H9 (cell line): ENCODE data around the gene HUNK. TPM values are rescaled to one million over a fixed set of nuclear protein-coding genes. Genes with fewer than 3 reads are reported as not detected.

Experiments used
- DNase-seq: peaks from one replicate; pipeline ENCODE4 v3.0.0-alpha.2; 2017
- H2AFZ ChIP-seq: one replicate; pipeline ENCODE4 v1.6.1; 2013; ENCODE audit warnings: mild to moderate bottlenecking, low read length, control low read depth, moderate library complexity
- H2AK5ac ChIP-seq: 2 replicates; pipeline ENCODE4 v1.6.1; 2013; ENCODE audit warnings: low read length, control low read depth, mixed read lengths; ENCODE audit not compliant: insufficient read length
- H2BK120ac ChIP-seq: one replicate; pipeline ENCODE4 v1.6.1; 2013; ENCODE audit warnings: low read depth, mild to moderate bottlenecking, low read length, control low read depth, inconsistent platforms; ENCODE audit not compliant: poor library complexity, severe bottlenecking
- H2BK12ac ChIP-seq: 2 replicates; pipeline ENCODE4 v1.6.1; 2013; ENCODE audit warnings: low read length, control low read depth, mixed read lengths, low read depth; ENCODE audit not compliant: insufficient read length
- H2BK15ac ChIP-seq: 2 replicates; pipeline ENCODE4 v1.6.1; 2013; ENCODE audit warnings: low read depth, low read length, control low read depth
- H2BK20ac ChIP-seq: one replicate; pipeline ENCODE4 v1.6.1; 2013; ENCODE audit warnings: low read depth, mild to moderate bottlenecking, low read length, control low read depth, inconsistent platforms; ENCODE audit not compliant: poor library complexity, severe bottlenecking
- H2BK5ac ChIP-seq: 2 replicates; pipeline ENCODE4 v1.6.1; 2013; ENCODE audit warnings: low read length, control low read depth, mixed read lengths; ENCODE audit not compliant: insufficient read length
- H3K14ac ChIP-seq: 2 replicates; pipeline ENCODE4 v1.6.1; 2013; ENCODE audit warnings: low read length, control low read depth; ENCODE audit not compliant: insufficient read depth
- H3K18ac ChIP-seq: 2 replicates; pipeline ENCODE4 v1.6.1; 2013; ENCODE audit warnings: low read depth, mild to moderate bottlenecking, mixed read lengths, low read length, control low read depth; ENCODE audit not compliant: insufficient read length
- H3K23ac ChIP-seq: 2 replicates; pipeline ENCODE4 v1.6.1; 2013; ENCODE audit warnings: low read length, control low read depth, mixed read lengths, low read depth; ENCODE audit not compliant: insufficient read length
- H3K23me2 ChIP-seq: 2 replicates; pipeline ENCODE4 v1.6.1; 2013; ENCODE audit warnings: low read depth, mild to moderate bottlenecking, mixed read lengths, low read length, control low read depth; ENCODE audit not compliant: insufficient read length, poor library complexity, severe bottlenecking
- H3K27ac ChIP-seq: 2 replicates; pipeline ENCODE4 v1.5.1; 2013; ENCODE audit warnings: low read length, control low read depth, mixed read lengths, low read depth; ENCODE audit not compliant: insufficient read length
- H3K27me3 ChIP-seq: 2 replicates; pipeline ENCODE4 v1.6.1; 2013; ENCODE audit warnings: low read length, control low read depth, inconsistent platforms; ENCODE audit not compliant: insufficient read depth
- H3K4ac ChIP-seq: 2 replicates; pipeline ENCODE4 v1.6.1; 2013; ENCODE audit warnings: low read depth, mild to moderate bottlenecking, control low read depth, inconsistent platforms, low read length, moderate library complexity
- H3K4me1 ChIP-seq: 2 replicates; pipeline ENCODE4 v1.6.1; 2013; ENCODE audit warnings: low read length, control low read depth, inconsistent platforms; ENCODE audit not compliant: insufficient read depth
- H3K4me2 ChIP-seq: 2 replicates; pipeline ENCODE4 v1.6.1; 2013; ENCODE audit warnings: low read length, control low read depth, mixed read lengths; ENCODE audit not compliant: insufficient read length, insufficient read depth
- H3K56ac ChIP-seq: 2 replicates; pipeline ENCODE4 v1.6.1; 2013; ENCODE audit warnings: low read depth, mild to moderate bottlenecking, mixed read lengths, low read length, control low read depth; ENCODE audit not compliant: insufficient read length
- H3K79me1 ChIP-seq: 2 replicates; pipeline ENCODE4 v1.6.1; 2013; ENCODE audit warnings: low read depth, mild to moderate bottlenecking, moderate library complexity, low read length, control low read depth, inconsistent platforms; ENCODE audit not compliant: insufficient read depth, poor library complexity, severe bottlenecking
- H3K79me2 ChIP-seq: 2 replicates; pipeline ENCODE4 v1.6.1; 2013; ENCODE audit warnings: low read length, control low read depth, inconsistent platforms; ENCODE audit not compliant: insufficient read depth
- H3K9ac ChIP-seq: 2 replicates; pipeline ENCODE4 v1.6.1; 2013; ENCODE audit warnings: low read length, control low read depth, mixed read lengths; ENCODE audit not compliant: insufficient read length; ENCODE audit errors: extremely low read depth
- H3K9me3 ChIP-seq: one replicate; pipeline ENCODE4 v1.6.1; 2013; ENCODE audit warnings: low read depth, low read length, inconsistent platforms; ENCODE audit not compliant: control insufficient read depth
- H3T11ph ChIP-seq: one replicate; pipeline ENCODE4 v1.6.1; 2013; ENCODE audit warnings: mild to moderate bottlenecking, low read length, control low read depth, inconsistent platforms
- H4K20me1 ChIP-seq: one replicate; pipeline ENCODE4 v1.6.1; 2013; ENCODE audit not compliant: control insufficient read depth, insufficient read length, insufficient read depth
- H4K5ac ChIP-seq: 2 replicates; pipeline ENCODE4 v1.6.1; 2013; ENCODE audit warnings: low read depth, mild to moderate bottlenecking, mixed read lengths, low read length, control low read depth; ENCODE audit not compliant: insufficient read length
- H4K8ac ChIP-seq: replicated peaks from 2 replicates; pipeline ENCODE4 v1.6.1; 2013; ENCODE audit warnings: low read length, control low read depth, mixed read lengths, low read depth; ENCODE audit not compliant: insufficient read length
- H4K91ac ChIP-seq: 2 replicates; pipeline ENCODE4 v1.6.1; 2013; ENCODE audit warnings: low read depth, mild to moderate bottlenecking, moderate library complexity, mixed read lengths, low read length, control low read depth; ENCODE audit not compliant: insufficient read length
- H3K27ac Mint-ChIP-seq, 3 experiments: 2 replicates in 2 of 3; 3 replicates in 1 of 3; pipeline ENCODE4 v1.8.0; 2020 to 2021; ENCODE audit warnings: mixed read lengths in 3 of 3, mild to moderate bottlenecking in 1 of 3, moderate library complexity in 1 of 3
- H3K27me3 Mint-ChIP-seq: 2 replicates; pipeline ENCODE4 v1.8.0; 2021; ENCODE audit warnings: low read depth, mild to moderate bottlenecking, moderate library complexity, mixed read lengths
- H3K36me3 Mint-ChIP-seq, 3 experiments: 2 replicates in 2 of 3; 3 replicates in 1 of 3; pipeline ENCODE4 v1.8.0; 2020 to 2021; ENCODE audit warnings: low read depth in 3 of 3, mixed read lengths in 3 of 3; ENCODE audit not compliant: insufficient read depth in 1 of 3
- H3K4me1 Mint-ChIP-seq, 2 experiments: 2 replicates each; pipeline ENCODE4 v1.8.0; 2020; ENCODE audit warnings: mixed read lengths in 2 of 2
- H3K4me3 Mint-ChIP-seq, 2 experiments: 2 replicates in 1 of 2; 3 replicates in 1 of 2; pipeline ENCODE4 v1.8.0; 2020 to 2021; ENCODE audit warnings: mild to moderate bottlenecking in 2 of 2, mixed read lengths in 2 of 2, moderate library complexity in 1 of 2
- H3K9me3 Mint-ChIP-seq, 2 experiments: 2 replicates in 1 of 2; 3 replicates in 1 of 2; pipeline ENCODE4 v1.8.0; 2020; ENCODE audit warnings: mild to moderate bottlenecking in 2 of 2, mixed read lengths in 2 of 2, moderate library complexity in 1 of 2
- WGBS: extraction: QIAGEN DNeasy Blood & Tissue Kit; methylation state at CpG from one replicate; pipeline ENCODE4 v1.1.7; 2013; ENCODE audit warnings: missing lambda C conversion rate, low lambda C conversion rate, mixed read lengths; ENCODE audit not compliant: insufficient read length; ENCODE audit errors: extremely low coverage; 5-methylcytosine and 5-hydroxymethylcytosine counted together
- total RNA-seq: library from RNA; stranded (reverse); gene quantifications from 2 replicates; pipeline ENCODE4 v1.2.1, GENCODE V29; 2021
- TF ChIP-seq, protein P1 (sequence below): fragments of 200-600 bp; sonication (generic); conservative IDR thresholded peaks from 3 replicates; pipeline ENCODE4 v1.8.0; 2021; ENCODE audit warnings: antibody characterized with exemption, mild to moderate bottlenecking

HUNK gene
- total RNA-seq, 1 experiment from 2014 or later: 5.8 TPM

DNA sequence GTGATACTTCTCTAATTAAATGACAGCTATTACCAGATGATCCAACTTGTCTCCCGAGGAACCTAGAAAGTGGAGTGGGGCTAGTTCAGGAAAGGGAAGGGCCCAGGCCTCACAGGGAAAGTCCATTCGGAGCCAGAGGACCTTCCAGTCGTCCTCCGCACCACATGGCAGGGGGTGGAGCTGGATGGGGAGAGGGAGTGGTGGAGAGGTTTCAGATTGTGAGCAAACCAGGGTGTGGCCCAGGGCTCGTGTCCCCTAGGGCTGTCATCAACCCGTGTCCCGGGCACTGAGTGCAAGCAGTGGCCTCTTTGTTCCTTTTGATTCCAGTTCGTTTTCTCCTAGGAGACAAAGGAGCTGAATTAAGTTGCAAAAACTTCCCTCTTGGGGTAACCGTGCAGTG is 114.9 kb downstream of the HUNK start:
- H3K36me3 Mint-ChIP-seq: peaks cover 0 to 7% (median 2%) of the 10 kb centered on the region in 3 experiments; a peak in 2 of 7 replicates
- Histone ChIP-seq H2BK5ac (no peak overlapping the region), H2BK20ac (no peak overlapping the region), H3K27ac (no peak overlapping the region), H4K91ac (no peak overlapping the region), H3K9me3 (no peaks in the 10 kb centered on the region), H3K14ac (no peak overlapping the region), H2AK5ac (no peak overlapping the region), H3K4me2 (no peak overlapping the region), H4K8ac (no peak overlapping the region), H3K56ac (no peak overlapping the region), H2BK15ac (no peak overlapping the region), H3K79me2 (no peaks in the 10 kb centered on the region), H3K23ac (no peak overlapping the region), H4K20me1 (no peaks in the 10 kb centered on the region), H3K9ac (no peak overlapping the region), H3K79me1 (no peaks in the 10 kb centered on the region), H3K18ac (no peak overlapping the region), H3K4ac (no peak overlapping the region), H2AFZ (no peak overlapping the region), H4K5ac (no peak overlapping the region), H3T11ph (no peak overlapping the region), H2BK120ac (no peak overlapping the region), H2BK12ac (no peak overlapping the region), H3K4me1 (no peaks in the 10 kb centered on the region), H3K23me2 (no peaks in the 10 kb centered on the region), H3K27me3 (no peaks in the 10 kb centered on the region)
- no peak for DNase-seq
- H3K27me3 Mint-ChIP-seq: no peaks in the 10 kb centered on the region
- no peak overlapping the region for H3K4me3 Mint-ChIP-seq
- TF ChIP-seq, protein P1, sequence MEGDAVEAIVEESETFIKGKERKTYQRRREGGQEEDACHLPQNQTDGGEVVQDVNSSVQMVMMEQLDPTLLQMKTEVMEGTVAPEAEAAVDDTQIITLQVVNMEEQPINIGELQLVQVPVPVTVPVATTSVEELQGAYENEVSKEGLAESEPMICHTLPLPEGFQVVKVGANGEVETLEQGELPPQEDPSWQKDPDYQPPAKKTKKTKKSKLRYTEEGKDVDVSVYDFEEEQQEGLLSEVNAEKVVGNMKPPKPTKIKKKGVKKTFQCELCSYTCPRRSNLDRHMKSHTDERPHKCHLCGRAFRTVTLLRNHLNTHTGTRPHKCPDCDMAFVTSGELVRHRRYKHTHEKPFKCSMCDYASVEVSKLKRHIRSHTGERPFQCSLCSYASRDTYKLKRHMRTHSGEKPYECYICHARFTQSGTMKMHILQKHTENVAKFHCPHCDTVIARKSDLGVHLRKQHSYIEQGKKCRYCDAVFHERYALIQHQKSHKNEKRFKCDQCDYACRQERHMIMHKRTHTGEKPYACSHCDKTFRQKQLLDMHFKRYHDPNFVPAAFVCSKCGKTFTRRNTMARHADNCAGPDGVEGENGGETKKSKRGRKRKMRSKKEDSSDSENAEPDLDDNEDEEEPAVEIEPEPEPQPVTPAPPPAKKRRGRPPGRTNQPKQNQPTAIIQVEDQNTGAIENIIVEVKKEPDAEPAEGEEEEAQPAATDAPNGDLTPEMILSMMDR: no peak
- no peak overlapping the region for H3K27ac Mint-ChIP-seq
- peaks cover 7% of the 10 kb centered on the region in 2 experiments; a peak in 3 of 4 replicates for H3K4me1 Mint-ChIP-seq
- WGBS: no CpG with 5 or more reads among the region's 9 CpGs
- no peaks in the 10 kb centered on the region for H3K9me3 Mint-ChIP-seq
